Esophagus muscularis mucosa (tissue), 4 donors: ENCODE measurements around the gene MS4A18.

Experiments
- CTCF ChIP-seq, 3 experiments: fragments of 200-600 bp in 2 of 3; fragments of 450-650 bp in 1 of 3; sonication (generic) in 2 of 3; IDR thresholded peaks; one replicate each; pipeline ENCODE4 v1.5.1; 2017 to 2019; ENCODE audit warnings: antibody characterized with exemption in 3 of 3, mild to moderate bottlenecking in 2 of 3, moderate library complexity in 1 of 3
- EP300 ChIP-seq: sonication (generic); formaldehyde crosslinking; IDR thresholded peaks from one replicate; pipeline ENCODE4 v1.6.1; 2017; ENCODE audit warnings: antibody characterized with exemption
- POLR2A ChIP-seq: fragments of 450-650 bp; IDR thresholded peaks from one replicate; pipeline ENCODE4 v1.6.1; 2017; ENCODE audit warnings: antibody characterized with exemption, moderate library complexity, mild to moderate bottlenecking, low read depth
- POLR2AphosphoS5 ChIP-seq, 2 donors: sonication (generic); formaldehyde crosslinking; IDR thresholded peaks; one replicate each; pipeline ENCODE4 v1.6.1; 2017; ENCODE audit warnings: antibody characterized with exemption in 2 of 2

GRCh38 chr11:60748821-60749220 lies 24.3 kb downstream of the MS4A18 start:
- TF ChIP-seq POLR2AphosphoS5 (IDR thresholded peaks at IDR 0.05) (no peak), CTCF (IDR thresholded peaks at IDR 0.05) (no peak), POLR2A (no peak), EP300 (no peak)
